Measurements from ENCODE around the gene CCDC157. TPM values are rescaled to one million over a fixed set of nuclear protein-coding genes. Genes with fewer than 3 reads are reported as not detected.

The CCDC157 gene
- total and polyA plus RNA-seq, 10 of the 15 experiments (the other 5 are each of a cell fraction or from before 2014, with no cell fraction given): 0.10 to 2.8 (median 1.2) TPM

DNA sequence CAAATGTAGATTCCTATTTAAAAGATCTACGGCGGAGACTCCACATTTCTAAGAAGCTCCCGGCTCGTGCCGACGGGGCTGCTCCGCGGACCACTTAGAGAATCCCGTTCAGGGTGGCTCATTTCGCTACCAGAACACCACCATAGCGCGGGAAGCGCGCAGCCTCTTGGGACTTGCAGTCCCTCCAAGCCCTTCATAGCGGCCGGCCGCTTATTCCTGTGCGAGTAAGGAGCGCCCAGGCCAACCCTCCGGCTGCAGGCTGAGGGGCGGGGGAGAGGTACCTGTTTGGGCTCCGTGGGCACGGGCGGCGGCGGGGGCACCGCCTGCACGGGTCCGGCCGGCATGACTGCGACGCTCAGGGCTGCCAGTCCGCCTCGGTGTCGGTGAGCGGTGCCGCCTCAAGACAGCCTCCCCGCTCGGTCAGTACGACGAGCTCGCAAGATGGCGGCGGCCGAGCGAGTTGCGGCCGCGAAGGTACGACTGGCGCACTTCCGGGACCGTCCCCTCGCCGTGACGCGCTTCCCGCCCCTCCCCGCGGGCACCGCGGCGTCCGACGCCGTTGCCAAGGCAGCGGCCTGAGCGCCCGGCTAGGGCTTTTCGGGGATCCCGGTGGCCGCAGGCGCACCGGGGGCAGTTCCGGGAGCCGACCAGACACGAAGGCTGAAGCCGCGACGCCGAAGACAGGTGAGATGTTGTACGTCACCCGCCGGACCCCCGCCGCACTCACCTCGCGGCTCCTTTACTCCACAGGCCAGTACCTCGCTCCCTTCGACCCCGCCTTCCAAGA, at the start of gene CCDC157, which contains the start of gene SF3A1 (continued):
- TF ChIP-seq, protein P1, sequence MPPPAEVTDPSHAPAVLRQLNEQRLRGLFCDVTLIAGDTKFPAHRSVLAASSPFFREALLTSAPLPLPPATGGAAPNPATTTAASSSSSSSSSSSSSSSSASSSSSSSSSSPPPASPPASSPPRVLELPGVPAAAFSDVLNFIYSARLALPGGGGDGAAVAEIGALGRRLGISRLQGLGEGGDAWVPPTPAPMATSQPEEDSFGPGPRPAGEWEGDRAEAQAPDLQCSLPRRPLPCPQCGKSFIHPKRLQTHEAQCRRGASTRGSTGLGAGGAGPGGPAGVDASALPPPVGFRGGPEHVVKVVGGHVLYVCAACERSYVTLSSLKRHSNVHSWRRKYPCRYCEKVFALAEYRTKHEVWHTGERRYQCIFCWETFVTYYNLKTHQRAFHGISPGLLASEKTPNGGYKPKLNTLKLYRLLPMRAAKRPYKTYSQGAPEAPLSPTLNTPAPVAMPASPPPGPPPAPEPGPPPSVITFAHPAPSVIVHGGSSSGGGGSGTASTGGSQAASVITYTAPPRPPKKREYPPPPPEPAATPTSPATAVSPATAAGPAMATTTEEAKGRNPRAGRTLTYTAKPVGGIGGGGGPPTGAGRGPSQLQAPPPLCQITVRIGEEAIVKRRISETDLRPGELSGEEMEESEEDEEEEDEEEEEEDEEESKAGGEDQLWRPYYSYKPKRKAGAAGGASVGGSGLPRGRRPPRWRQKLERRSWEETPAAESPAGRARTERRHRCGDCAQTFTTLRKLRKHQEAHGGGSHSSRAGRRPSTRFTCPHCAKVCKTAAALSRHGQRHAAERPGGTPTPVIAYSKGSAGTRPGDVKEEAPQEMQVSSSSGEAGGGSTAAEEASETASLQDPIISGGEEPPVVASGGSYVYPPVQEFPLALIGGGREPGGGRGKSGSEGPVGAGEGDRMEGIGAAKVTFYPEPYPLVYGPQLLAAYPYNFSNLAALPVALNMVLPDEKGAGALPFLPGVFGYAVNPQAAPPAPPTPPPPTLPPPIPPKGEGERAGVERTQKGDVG (CRISPR knock-in tag; IDR thresholded peaks at IDR 0.05): no peak
- TF ChIP-seq CREM (IDR thresholded peaks at IDR 0.05; ENCODE audit: low read depth): peak; percentile 95
- peak; percentile 19 for TF ChIP-seq RELA (IDR thresholded peaks at IDR 0.05; ENCODE audit: borderline replicate concordance, partially characterized antibody)
- TF ChIP-seq POLR2AphosphoS5 (IDR thresholded peaks at IDR 0.05; ENCODE audit: low read length): peak; percentile 97
- TF ChIP-seq NR2C2 (IDR thresholded peaks at IDR 0.05; ENCODE audit: borderline replicate concordance, control insufficient read depth, insufficient read length, low read depth): no peak
- peak; percentile 57 for TF ChIP-seq HDAC6 (IDR thresholded peaks at IDR 0.05; ENCODE audit: unreplicated experiment)
- TF ChIP-seq ASH2L (IDR thresholded peaks at IDR 0.05; ENCODE audit: borderline replicate concordance, low read depth): 0 out of 2 replicates have a peak, but pooled peaks have one; percentile 48
- no peak for TF ChIP-seq FOXK2 (IDR thresholded peaks at IDR 0.05)
- no peak for TF ChIP-seq EZH2 (IDR thresholded peaks at IDR 0.05; ENCODE audit: borderline replicate concordance, control insufficient read depth, low read depth, low read length)
- TF ChIP-seq, protein P2, sequence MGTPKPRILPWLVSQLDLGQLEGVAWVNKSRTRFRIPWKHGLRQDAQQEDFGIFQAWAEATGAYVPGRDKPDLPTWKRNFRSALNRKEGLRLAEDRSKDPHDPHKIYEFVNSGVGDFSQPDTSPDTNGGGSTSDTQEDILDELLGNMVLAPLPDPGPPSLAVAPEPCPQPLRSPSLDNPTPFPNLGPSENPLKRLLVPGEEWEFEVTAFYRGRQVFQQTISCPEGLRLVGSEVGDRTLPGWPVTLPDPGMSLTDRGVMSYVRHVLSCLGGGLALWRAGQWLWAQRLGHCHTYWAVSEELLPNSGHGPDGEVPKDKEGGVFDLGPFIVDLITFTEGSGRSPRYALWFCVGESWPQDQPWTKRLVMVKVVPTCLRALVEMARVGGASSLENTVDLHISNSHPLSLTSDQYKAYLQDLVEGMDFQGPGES (IDR thresholded peaks at IDR 0.05): no peak
- TF ChIP-seq POLR2AphosphoS2 (IDR thresholded peaks at IDR 0.05; ENCODE audit: low read depth, low read length): peak; percentile 93
- no peak for TF ChIP-seq MTA3 (IDR thresholded peaks at IDR 0.05; ENCODE audit: borderline replicate concordance, low read length)
- peak; percentile 73 for TF ChIP-seq NR2F1 (conservative IDR thresholded peaks at IDR 0.05)
- TF ChIP-seq ZNF207 (IDR thresholded peaks at IDR 0.05; ENCODE audit: borderline replicate concordance): 0 out of 2 replicates have a peak, but pooled peaks have one; percentile 26
- TF ChIP-seq SMAD5 (IDR thresholded peaks at IDR 0.05; ENCODE audit: low read depth): peak; percentile 88
- TF ChIP-seq CBFB (IDR thresholded peaks at IDR 0.05; ENCODE audit: low read depth): peak; percentile 55; the same call in 1 of the 2 replicates
- TF ChIP-seq, protein P3, sequence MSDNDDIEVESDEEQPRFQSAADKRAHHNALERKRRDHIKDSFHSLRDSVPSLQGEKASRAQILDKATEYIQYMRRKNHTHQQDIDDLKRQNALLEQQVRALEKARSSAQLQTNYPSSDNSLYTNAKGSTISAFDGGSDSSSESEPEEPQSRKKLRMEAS (IDR thresholded peaks at IDR 0.05; ENCODE audit: low read depth, low read length): 0 out of 2 replicates have a peak, but pooled peaks have one; percentile 11
- peak; percentile 88 for TF ChIP-seq GATAD2B (conservative IDR thresholded peaks at IDR 0.05; ENCODE audit: low read depth)
- TF ChIP-seq CREB1 (IDR thresholded peaks at IDR 0.05; ENCODE audit: low read depth): peak; percentile 96
- no peak for TF ChIP-seq CHD4 (IDR thresholded peaks at IDR 0.05)
- peak; percentile 86; the same call in 1 of the 2 replicates for TF ChIP-seq RB1 (IDR thresholded peaks at IDR 0.05; ENCODE audit: borderline replicate concordance)
- TF ChIP-seq FOXM1 (IDR thresholded peaks at IDR 0.05; ENCODE audit: low read depth, low read length): no peak
- TF ChIP-seq RUNX3 (IDR thresholded peaks at IDR 0.05; ENCODE audit: low read length): peak; percentile 55
- TF ChIP-seq NFIC (IDR thresholded peaks at IDR 0.05; ENCODE audit: low read depth, low read length): no peak
- no peak for TF ChIP-seq ZNF217 (IDR thresholded peaks at IDR 0.05)
- TF ChIP-seq, protein P4, sequence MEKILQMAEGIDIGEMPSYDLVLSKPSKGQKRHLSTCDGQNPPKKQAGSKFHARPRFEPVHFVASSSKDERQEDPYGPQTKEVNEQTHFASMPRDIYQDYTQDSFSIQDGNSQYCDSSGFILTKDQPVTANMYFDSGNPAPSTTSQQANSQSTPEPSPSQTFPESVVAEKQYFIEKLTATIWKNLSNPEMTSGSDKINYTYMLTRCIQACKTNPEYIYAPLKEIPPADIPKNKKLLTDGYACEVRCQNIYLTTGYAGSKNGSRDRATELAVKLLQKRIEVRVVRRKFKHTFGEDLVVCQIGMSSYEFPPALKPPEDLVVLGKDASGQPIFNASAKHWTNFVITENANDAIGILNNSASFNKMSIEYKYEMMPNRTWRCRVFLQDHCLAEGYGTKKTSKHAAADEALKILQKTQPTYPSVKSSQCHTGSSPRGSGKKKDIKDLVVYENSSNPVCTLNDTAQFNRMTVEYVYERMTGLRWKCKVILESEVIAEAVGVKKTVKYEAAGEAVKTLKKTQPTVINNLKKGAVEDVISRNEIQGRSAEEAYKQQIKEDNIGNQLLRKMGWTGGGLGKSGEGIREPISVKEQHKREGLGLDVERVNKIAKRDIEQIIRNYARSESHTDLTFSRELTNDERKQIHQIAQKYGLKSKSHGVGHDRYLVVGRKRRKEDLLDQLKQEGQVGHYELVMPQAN (conservative IDR thresholded peaks at IDR 0.05): peak; percentile 98
